Panc1 (cell line): ENCODE data around the gene PICALM. TPM values are rescaled to one million over a fixed set of nuclear protein-coding genes. Genes with fewer than 3 reads are reported as not detected.

Experiments
- ATAC-seq: fragments of 200-7000 bp; cut with Tn5 transposase; 2 replicates; pipeline ENCODE4 v1.9.1; 2020; ENCODE audit warnings: mild to moderate bottlenecking, moderate library complexity
- BruUV-seq: library from RNA; stranded (reverse); fragments of 400-500 nt; replicated peaks from 2 replicates; lab custom pipeline; 2021; lab: Mats Ljungman, UMichigan
- CTCF ChIA-PET: fragments of 300-600 bp; sonication (Branson Sonifier 250); formaldehyde crosslinking; loops from one replicate; lab custom pipeline; 2022; ENCODE audit warnings: antibody characterized with exemption; lab: Charles Lee
- POLR2A ChIA-PET: fragments of 300-600 bp; sonication (Branson Sonifier 250); formaldehyde crosslinking; loops from one replicate; lab custom pipeline; 2022; ENCODE audit warnings: antibody characterized with exemption; lab: Charles Lee
- DNase-seq: peaks from one replicate; pipeline ENCODE4 v3.0.0-alpha.2; 2010; ENCODE audit warnings: low read depth, low spot score
- H3K27ac ChIP-seq: 2 replicates; pipeline ENCODE4 v1.5.1; 2011; ENCODE audit warnings: mild to moderate bottlenecking, low read length, inconsistent platforms
- H3K27me3 ChIP-seq: fragments of 200-500 bp; sonication (Bioruptor generic); 2 replicates; pipeline ENCODE4 v1.6.0; 2014; ENCODE audit warnings: low read length, inconsistent platforms; ENCODE audit not compliant: control insufficient read depth, insufficient read depth
- H3K36me3 ChIP-seq: fragments of 200-500 bp; sonication (Bioruptor generic); 2 replicates; pipeline ENCODE4 v1.5.1; 2014; ENCODE audit warnings: inconsistent platforms, mild to moderate bottlenecking, low read length, moderate library complexity; ENCODE audit not compliant: control insufficient read depth, insufficient read depth
- H3K4me1 ChIP-seq: 2 replicates; pipeline ENCODE4 v1.5.1; 2011; ENCODE audit warnings: inconsistent platforms, mild to moderate bottlenecking, low read length, moderate library complexity; ENCODE audit not compliant: control insufficient read depth, insufficient read depth
- H3K4me3 ChIP-seq, 2 experiments: 2 replicates each; pipeline ENCODE4 v1.5.1; 2011 to 2012; ENCODE audit warnings: low read depth in 2 of 2, low read length in 2 of 2, mild to moderate bottlenecking in 2 of 2, inconsistent platforms in 1 of 2, moderate library complexity in 1 of 2
- H3K9me3 ChIP-seq: fragments of 200-500 bp; sonication (Bioruptor generic); 2 replicates; pipeline ENCODE4 v1.5.1; 2014; ENCODE audit warnings: low read depth, mild to moderate bottlenecking, inconsistent platforms, low read length, moderate library complexity; ENCODE audit not compliant: control insufficient read depth, insufficient read depth
- POLR2AphosphoS5 ChIP-seq: IDR thresholded peaks from 2 replicates; pipeline ENCODE4 v1.6.1; 2012; ENCODE audit warnings: mild to moderate bottlenecking, low read depth, low read length, moderate library complexity
- REST ChIP-seq, 2 experiments: IDR thresholded peaks; 2 replicates each; pipeline ENCODE4 v1.6.1; 2011 to 2012; ENCODE audit warnings: low read depth in 2 of 2, control low read depth in 1 of 2, low read length in 1 of 2, mild to moderate bottlenecking in 1 of 2, moderate library complexity in 1 of 2; ENCODE audit not compliant: insufficient read depth in 1 of 2
- SIN3A ChIP-seq: IDR thresholded peaks from 2 replicates; pipeline ENCODE4 v1.6.1; 2012; ENCODE audit warnings: low read depth, mild to moderate bottlenecking, low read length, moderate library complexity, borderline replicate concordance; ENCODE audit not compliant: insufficient read depth
- TCF7L2 ChIP-seq: IDR thresholded peaks from 2 replicates; pipeline ENCODE4 v1.6.1; 2011; ENCODE audit warnings: mild to moderate bottlenecking, low read depth, low read length, inconsistent platforms
- in situ Hi-C: cut with HindIII; loops from 2 replicates; pipeline ENCODE4 v1.10.0; 2016; ENCODE audit warnings: low sequenced_read_pairs, low pct_unique_long_range_greater_than_20kb
- intact Hi-C: fragments of 100-400 bp; cut with micrococcal nuclease; formaldehyde crosslinking; loops from one replicate; pipeline ENCODE4 v1.10.0; 2022; ENCODE audit not compliant: unreplicated experiment
- total RNA-seq: library from RNA; stranded (reverse); gene quantifications from one replicate; pipeline ENCODE4 v1.2.1, GENCODE V29; 2021; ENCODE audit not compliant: unreplicated experiment
- TF ChIP-seq, protein P1 (sequence below): fragments of 450-650 bp; IDR thresholded peaks from 2 replicates; pipeline ENCODE4 v1.5.1; 2017; ENCODE audit warnings: mild to moderate bottlenecking

The PICALM gene
- total RNA-seq, 1 experiment from 2014 or later: 153 TPM

DNA sequence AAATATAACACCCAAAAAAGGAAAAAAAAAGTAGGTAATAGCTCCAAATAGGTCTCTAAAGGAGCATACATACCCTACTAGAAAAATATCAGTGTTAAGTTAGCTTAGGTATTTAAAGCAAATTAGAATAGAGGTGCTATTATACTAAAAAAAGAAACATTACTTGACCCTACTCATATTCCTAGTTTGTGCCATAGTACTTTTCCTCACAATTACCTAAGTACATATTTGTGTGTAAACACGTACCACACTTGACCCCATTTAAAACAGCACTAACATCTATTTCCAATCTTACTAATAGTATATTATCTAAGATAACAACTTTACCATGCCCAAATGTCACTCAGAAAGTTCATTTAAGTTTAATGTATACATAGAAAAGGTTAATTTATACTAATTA, 57.7 kb downstream of the PICALM start:
- BruUV-seq: no TSS peak
- intact Hi-C loops (no loop called here), in situ Hi-C loops (no loop called here)
- CTCF ChIA-PET: no interaction called here
- H3K4me1 ChIP-seq: peaks cover 4% of the 10 kb centered on the region; the same call in 1 of the 2 replicates
- H3K4me3 ChIP-seq: no peak overlapping the region
- peaks cover 42% of the 10 kb centered on the region for H3K36me3 ChIP-seq
- no peak overlapping the region for H3K27ac ChIP-seq
- no peaks in the 10 kb centered on the region for H3K27me3 ChIP-seq
- DNase-seq (no peak), ATAC-seq (no peak)
- TF ChIP-seq, protein P1, sequence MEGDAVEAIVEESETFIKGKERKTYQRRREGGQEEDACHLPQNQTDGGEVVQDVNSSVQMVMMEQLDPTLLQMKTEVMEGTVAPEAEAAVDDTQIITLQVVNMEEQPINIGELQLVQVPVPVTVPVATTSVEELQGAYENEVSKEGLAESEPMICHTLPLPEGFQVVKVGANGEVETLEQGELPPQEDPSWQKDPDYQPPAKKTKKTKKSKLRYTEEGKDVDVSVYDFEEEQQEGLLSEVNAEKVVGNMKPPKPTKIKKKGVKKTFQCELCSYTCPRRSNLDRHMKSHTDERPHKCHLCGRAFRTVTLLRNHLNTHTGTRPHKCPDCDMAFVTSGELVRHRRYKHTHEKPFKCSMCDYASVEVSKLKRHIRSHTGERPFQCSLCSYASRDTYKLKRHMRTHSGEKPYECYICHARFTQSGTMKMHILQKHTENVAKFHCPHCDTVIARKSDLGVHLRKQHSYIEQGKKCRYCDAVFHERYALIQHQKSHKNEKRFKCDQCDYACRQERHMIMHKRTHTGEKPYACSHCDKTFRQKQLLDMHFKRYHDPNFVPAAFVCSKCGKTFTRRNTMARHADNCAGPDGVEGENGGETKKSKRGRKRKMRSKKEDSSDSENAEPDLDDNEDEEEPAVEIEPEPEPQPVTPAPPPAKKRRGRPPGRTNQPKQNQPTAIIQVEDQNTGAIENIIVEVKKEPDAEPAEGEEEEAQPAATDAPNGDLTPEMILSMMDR: no peak
- TF ChIP-seq SIN3A (no peak), POLR2AphosphoS5 (no peak), REST (IDR thresholded peaks at IDR 0.05; ENCODE audit: insufficient read depth in 1 of 2, low read depth in 2 of 2, low read length in 1 of 2) (no peak), TCF7L2 (no peak)
- POLR2A ChIA-PET: no interaction called here
- no peaks in the 10 kb centered on the region for H3K9me3 ChIP-seq

DNA sequence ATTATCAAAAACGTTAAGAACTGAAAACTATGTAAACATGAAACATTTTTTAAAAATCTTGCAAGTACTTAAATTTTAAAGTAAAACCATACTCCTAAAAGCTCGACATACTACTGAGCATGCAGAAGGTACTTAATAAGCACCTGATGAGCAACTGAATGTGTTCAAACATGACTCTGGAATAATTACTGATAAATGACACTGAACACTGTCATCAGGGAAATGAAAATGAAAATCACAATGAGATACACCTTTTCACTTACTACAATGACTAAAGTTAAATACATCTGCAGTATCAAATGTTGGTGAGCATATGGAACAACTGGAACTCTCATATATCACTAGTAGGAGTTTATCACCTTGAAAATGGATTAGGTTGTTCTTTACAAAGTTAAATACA, 65.2 kb downstream of the PICALM start:
- H3K4me1 ChIP-seq: no peaks in the 10 kb centered on the region
- H3K27ac ChIP-seq: no peak overlapping the region
- H3K4me3 ChIP-seq: no peak overlapping the region
- ATAC-seq (no peak), DNase-seq (no peak)
- ChIA-PET CTCF (interaction anchor here (0.6 kb wide), 1 partner anchor 1310 kb away, joined by 3 read pairs; no protein-coding TSS in a partner anchor), POLR2A (no interaction called here)
- H3K36me3 ChIP-seq: peaks cover 51% of the 10 kb centered on the region
- no TSS peak for BruUV-seq
- in situ Hi-C loops (no loop called here), intact Hi-C loops (no loop called here)
- H3K9me3 ChIP-seq: no peaks in the 10 kb centered on the region
- H3K27me3 ChIP-seq: no peaks in the 10 kb centered on the region
- TF ChIP-seq SIN3A: no peak
- no peak for TF ChIP-seq POLR2AphosphoS5

- CTCF ChIA-PET: no interaction called here
- intact Hi-C loops (no loop called here), in situ Hi-C loops (no loop called here)
- no peaks in the 10 kb centered on the region for H3K9me3 ChIP-seq
- no TSS peak for BruUV-seq
- ATAC-seq: no peak
- peaks cover 51% of the 10 kb centered on the region for H3K36me3 ChIP-seq
- DNase-seq: no peak
- TF ChIP-seq, protein P1: no peak
- TF ChIP-seq POLR2AphosphoS5: no peak
- no peak overlapping the region for H3K27ac ChIP-seq
- POLR2A ChIA-PET: no interaction called here
- H3K4me3 ChIP-seq: no peak overlapping the region
- no peaks in the 10 kb centered on the region for H3K27me3 ChIP-seq
- no peaks in the 10 kb centered on the region for H3K4me1 ChIP-seq
These were observed 66.5 kb downstream of the PICALM start for GRCh38 chr11:86002431-86002830.
